NK-92 (cell line): ENCODE results near the gene SARNP.

Experiments
- DNase-seq: peaks from one replicate; lab custom pipeline; 2025; ENCODE audit not compliant: unreplicated experiment; lab: John Stamatoyannopoulos, UW

SARNP gene

GRCh38 chr12:55711786-55712553 lies 105.6 kb downstream of the SARNP start:
- DNase-seq = no peak

GRCh38 chr12:55708695-55709233 lies 108.8 kb downstream of the SARNP start:
- DNase-seq = no peak

- DNase-seq = no peak
Observed at GRCh38 chr12:55707841-55708694, 109.5 kb downstream of the SARNP start, which contains the start of gene ITGA7. TSS of gene ITGA7 (minus strand) at chr12:55707904. CDS start at chr12:55707682, 222 bp downstream.
